HFFc6 (cell line): ENCODE results near the gene HLA-E. TPM values are rescaled to one million over a fixed set of nuclear protein-coding genes. Genes with fewer than 3 reads are reported as not detected.
A peak's percentile ranks its signal among the peaks of the same experiment; 100 is the strongest.
"Not testable (repeated sequence)": the region's sequence is repeated elsewhere in the genome, so short reads cannot be mapped to it uniquely, and the experiment has no call there.

ENCODE experiments used
- DNase-seq: peaks from one replicate; pipeline ENCODE4 v3.0.0-alpha.2; 2018
- H3K27ac Mint-ChIP-seq: 2 replicates; pipeline ENCODE4 v1.8.0; 2020; ENCODE audit warnings: mild to moderate bottlenecking, mixed read lengths
- H3K27me3 Mint-ChIP-seq: 2 replicates; pipeline ENCODE4 v1.8.0; 2021; ENCODE audit warnings: mild to moderate bottlenecking, moderate library complexity, mixed read lengths; ENCODE audit not compliant: insufficient read depth
- H3K36me3 Mint-ChIP-seq: 2 replicates; pipeline ENCODE4 v1.8.0; 2021; ENCODE audit warnings: low read depth, mixed read lengths
- H3K4me1 Mint-ChIP-seq: 2 replicates; pipeline ENCODE4 v1.8.0; 2020; ENCODE audit warnings: low read depth, mixed read lengths
- H3K4me3 Mint-ChIP-seq: 2 replicates; pipeline ENCODE4 v1.8.0; 2020; ENCODE audit warnings: mild to moderate bottlenecking, moderate library complexity, mixed read lengths
- H3K9me3 Mint-ChIP-seq: 2 replicates; pipeline ENCODE4 v1.8.0; 2020; ENCODE audit warnings: mild to moderate bottlenecking, mixed read lengths
- CTCF ChIP-seq: fragments of 200-600 bp; sonication (generic); IDR thresholded peaks from 2 replicates; pipeline ENCODE4 v1.5.0; 2021; ENCODE audit warnings: antibody characterized with exemption, mild to moderate bottlenecking
- total RNA-seq, 6 experiments: library from RNA; stranded (reverse); fragmentation: NEBNext Ultra II Directional; extraction: Animal tissue kit (Norgen Biotek cat#: 25700); gene quantifications; 2 replicates in 1 of 6; 3 replicates in 5 of 6; pipeline ENCODE4 v1.2.3, GENCODE V29; 2021

Gene HLA-E
- total RNA-seq, 6 experiments from 2014 or later, result 122 to 131 (median 126) TPM

- H3K27me3 Mint-ChIP-seq, result no peaks in the 10 kb centered on the region; the same call in 1 of the 2 replicates
- H3K4me1 Mint-ChIP-seq, result peaks cover 33% of the 10 kb centered on the region
- TF ChIP-seq CTCF, result no peak
- H3K4me3 Mint-ChIP-seq, result no peak overlapping the region
- DNase-seq, result no peak
- no peaks in the 10 kb centered on the region for H3K9me3 Mint-ChIP-seq
- no peak overlapping the region; the same call in 1 of the 2 replicates for H3K27ac Mint-ChIP-seq
- peaks cover 10% of the 10 kb centered on the region for H3K36me3 Mint-ChIP-seq
Observed at GRCh38 chr6:30497714-30498113, 8.4 kb downstream of the HLA-E start.

GRCh38 chr6:30498705-30499104 is 9.4 kb downstream of the HLA-E start:
- not testable (repeated sequence) for H3K4me3 Mint-ChIP-seq, H3K36me3 Mint-ChIP-seq, H3K27ac Mint-ChIP-seq, DNase-seq, H3K9me3 Mint-ChIP-seq, H3K27me3 Mint-ChIP-seq
- H3K4me1 Mint-ChIP-seq, result peaks cover 33% of the 10 kb centered on the region

GRCh38 chr6:30500421-30501355 is 11.4 kb downstream of the HLA-E start:
- Mint-ChIP-seq H3K36me3 (no peaks in the 10 kb centered on the region), H3K9me3 (no peaks in the 10 kb centered on the region), H3K4me1 (peaks cover 33% of the 10 kb centered on the region), H3K27me3 (no peaks in the 10 kb centered on the region; the same call in 1 of the 2 replicates), H3K4me3 (peak overlapping the region; percentile 45; the same call in 1 of the 2 replicates), H3K27ac (peak overlapping the region; percentile 62)
- DNase-seq, result peak; percentile 22
- no peak for TF ChIP-seq CTCF

- no peak for TF ChIP-seq CTCF
- Mint-ChIP-seq H3K36me3 (peaks cover 6% of the 10 kb centered on the region; the same call in 1 of the 2 replicates), H3K27me3 (no peaks in the 10 kb centered on the region), H3K4me3 (no peak overlapping the region), H3K27ac (no peak overlapping the region), H3K4me1 (peaks cover 29% of the 10 kb centered on the region), H3K9me3 (no peaks in the 10 kb centered on the region)
- DNase-seq, result no peak
Observed at GRCh38 chr6:30507849-30508827, 18.8 kb downstream of the HLA-E start.

GRCh38 chr6:30508890-30509736 is 19.8 kb downstream of the HLA-E start:
- H3K36me3 Mint-ChIP-seq, result peaks cover 6% of the 10 kb centered on the region; the same call in 1 of the 2 replicates
- no peaks in the 10 kb centered on the region for H3K9me3 Mint-ChIP-seq
- peak; percentile 36 for DNase-seq
- peak overlapping the region; percentile 15; the same call in 1 of the 2 replicates for H3K4me3 Mint-ChIP-seq
- peak overlapping the region; percentile 88 for H3K27ac Mint-ChIP-seq
- no peaks in the 10 kb centered on the region for H3K27me3 Mint-ChIP-seq
- peaks cover 29% of the 10 kb centered on the region for H3K4me1 Mint-ChIP-seq
- no peak for TF ChIP-seq CTCF
